Smooth muscle cell of the brain vasculature (primary cell): Measurements from ENCODE around the gene ASF1A.
A peak's percentile ranks its signal among the peaks of the same experiment; 100 is the strongest.
"Not testable (repeated sequence)": the region's sequence is repeated elsewhere in the genome, so short reads cannot be mapped to it uniquely, and the experiment has no call there.

Experiments used
- DNase-seq: peaks from one replicate; pipeline ENCODE4 v3.0.0-alpha.2; 2012; ENCODE audit warnings: low read depth, low spot score

ASF1A gene

GRCh38 chr6:118893807-118894424 lies at the start of gene ASF1A:
Gene ASF1A (plus strand): TSS chr6:118894152. CDS start chr6:118894414, 262 bp downstream.
- DNase-seq = peak; percentile 97

- no peak for DNase-seq
Measured at GRCh38 chr6:118844915-118845314, 49.0 kb upstream of the ASF1A start.

- no peak for DNase-seq
Measured at GRCh38 chr6:118853408-118853807, 40.5 kb upstream of the ASF1A start.

- DNase-seq = no peak
Measured at GRCh38 chr6:118856301-118856700, 37.7 kb upstream of the ASF1A start.

GRCh38 chr6:118859517-118860064 lies 34.4 kb upstream of the ASF1A start:
- DNase-seq = no peak

- no peak for DNase-seq
Measured at GRCh38 chr6:118860363-118860762, 33.6 kb upstream of the ASF1A start.

GRCh38 chr6:118860880-118861279 lies 33.1 kb upstream of the ASF1A start:
- no peak for DNase-seq

GRCh38 chr6:118862443-118862842 lies 31.5 kb upstream of the ASF1A start:
- DNase-seq = no peak

- DNase-seq = no peak
Measured at GRCh38 chr6:118864341-118865099, 29.4 kb upstream of the ASF1A start.

- DNase-seq = no peak
Measured at GRCh38 chr6:118865100-118865391, 28.9 kb upstream of the ASF1A start.

- no peak for DNase-seq
Measured at GRCh38 chr6:118867181-118867580, 26.8 kb upstream of the ASF1A start.

GRCh38 chr6:118868901-118869300 lies 25.1 kb upstream of the ASF1A start:
- DNase-seq = not testable (repeated sequence)

GRCh38 chr6:118869350-118869749 lies 24.6 kb upstream of the ASF1A start:
- DNase-seq = no peak

- DNase-seq = no peak
Measured at GRCh38 chr6:118869894-118870589, 23.9 kb upstream of the ASF1A start.

GRCh38 chr6:118871331-118871730 lies 22.6 kb upstream of the ASF1A start:
- DNase-seq = no peak

GRCh38 chr6:118872318-118872717 lies 21.6 kb upstream of the ASF1A start:
- DNase-seq = no peak

GRCh38 chr6:118872726-118873125 lies 21.2 kb upstream of the ASF1A start:
- DNase-seq = no peak

GRCh38 chr6:118873239-118873638 lies 20.7 kb upstream of the ASF1A start:
- no peak for DNase-seq

GRCh38 chr6:118875672-118876071 lies 18.3 kb upstream of the ASF1A start:
- no peak for DNase-seq

GRCh38 chr6:118876198-118876597 lies 17.8 kb upstream of the ASF1A start:
- DNase-seq = no peak

- no peak for DNase-seq
Measured at GRCh38 chr6:118876814-118877213, 17.1 kb upstream of the ASF1A start.

GRCh38 chr6:118877806-118878205 lies 16.1 kb upstream of the ASF1A start:
- no peak for DNase-seq
